Renal cortex interstitium (tissue), 11 donors: ENCODE measurements around the gene STX8. TPM values are rescaled to one million over a fixed set of nuclear protein-coding genes. Genes with fewer than 3 reads are reported as not detected.

Experiments used
- DNase-seq, 11 donors: peaks; one replicate each; pipeline ENCODE4 v3.0.0-alpha.2; 2013; ENCODE audit warnings: low read depth in 9 of 11, low spot score in 4 of 11; ENCODE audit errors: extremely low read depth in 1 of 11
- polyA plus RNA-seq, 3 donors: library from polyadenylated mRNA; unstranded; fragments of 120-200 nt; gene quantifications; one replicate each; pipeline ENCODE4 v1.2.1, GENCODE V29; 2013; ENCODE audit not compliant: insufficient read length in 3 of 3

The STX8 gene
- polyA plus RNA-seq, 3 donors = 60.0 to 68.1 (median 65.0) TPM

- no peak for DNase-seq
Measured at GRCh38 chr17:9241774-9242496, 333.7 kb downstream of the STX8 start.

GRCh38 chr17:9241371-9241712 is 334.3 kb downstream of the STX8 start:
- DNase-seq = peak in 1 of 11 donors; percentile 31

- DNase-seq = peak; percentile 61 to 85 (median 79)
Measured at GRCh38 chr17:9240659-9241370, 334.8 kb downstream of the STX8 start.

GRCh38 chr17:9239793-9240658 is 335.6 kb downstream of the STX8 start:
- peak in 3 of 11 donors; percentile 41 to 51 (median 49) for DNase-seq

GRCh38 chr17:9239246-9239792 is 336.3 kb downstream of the STX8 start:
- no peak for DNase-seq

- DNase-seq = no peak
Measured at GRCh38 chr17:9238340-9239245, 337.0 kb downstream of the STX8 start.

GRCh38 chr17:9237661-9238301 is 337.8 kb downstream of the STX8 start:
- peak in 1 of 11 donors; percentile 54 for DNase-seq

- DNase-seq = no peak
Measured at GRCh38 chr17:9237053-9237410, 338.6 kb downstream of the STX8 start.

- DNase-seq = no peak
Measured at GRCh38 chr17:9236286-9237052, 339.2 kb downstream of the STX8 start.

GRCh38 chr17:9235346-9235745 is 340.3 kb downstream of the STX8 start:
- no peak for DNase-seq

- DNase-seq = no peak
Measured at GRCh38 chr17:9234389-9234945, 341.2 kb downstream of the STX8 start.

- DNase-seq = no peak
Measured at GRCh38 chr17:9233761-9234160, 341.9 kb downstream of the STX8 start.

- DNase-seq = peak in 1 of 11 donors; percentile 20
Measured at GRCh38 chr17:9233271-9233599, 342.4 kb downstream of the STX8 start.

- peak in 8 of 11 donors; percentile 62 to 80 (median 74) for DNase-seq
Measured at GRCh38 chr17:9232591-9233270, 342.9 kb downstream of the STX8 start.

GRCh38 chr17:9232155-9232475 is 343.5 kb downstream of the STX8 start:
- no peak for DNase-seq

- no peak for DNase-seq
Measured at GRCh38 chr17:9231449-9232154, 344.0 kb downstream of the STX8 start.
